Measurements from ENCODE around the gene MYD88.

MYD88 gene

DNA sequence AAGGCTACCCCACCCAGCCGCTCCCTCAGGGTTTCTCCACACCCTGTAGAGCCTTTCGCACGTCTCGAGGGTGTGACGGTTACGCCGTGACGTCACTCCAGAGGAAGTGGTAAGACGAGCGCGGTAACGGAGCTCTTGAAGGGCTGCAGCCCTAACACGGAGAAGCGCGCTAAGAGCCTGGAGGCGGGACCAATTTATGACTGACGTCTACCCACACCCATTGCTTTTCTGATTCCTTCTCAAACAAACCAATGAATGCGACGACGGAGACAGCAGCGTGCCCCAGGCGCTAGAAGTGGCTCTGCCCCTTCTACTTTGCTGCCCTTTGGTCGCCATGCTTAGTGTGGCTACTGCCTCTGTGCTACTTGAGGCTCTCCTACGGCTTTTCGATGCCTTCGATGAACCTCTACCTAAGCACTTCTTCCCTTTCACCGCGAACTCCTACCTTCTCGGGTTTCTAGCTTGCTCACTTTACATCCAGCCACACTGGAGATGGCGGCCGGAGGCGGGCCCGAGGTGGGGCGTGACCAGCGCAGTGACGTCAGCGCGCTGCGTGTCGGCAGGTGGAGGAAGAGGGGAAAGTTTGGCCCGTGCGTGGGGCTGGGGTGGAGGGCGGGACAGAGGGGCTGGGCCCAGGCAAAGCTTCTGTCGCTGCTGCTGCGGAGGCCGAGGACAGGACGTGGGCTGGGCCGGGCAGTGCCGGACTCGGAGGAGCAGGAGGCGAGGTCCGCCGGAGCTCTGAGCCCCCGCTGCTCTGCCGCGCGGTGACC lies 26.7 kb downstream of the MYD88 start, which contains the start of gene OXSR1:
TSS of gene OXSR1 (plus strand) at position 586 of the 770 bp plus-strand sequence. CDS start 340 bp downstream, outside the sequence.
- peak; percentile 99 for DNase-seq (ENCODE audit: low read depth in 2 of 2)

GRCh38 chr3:38165722-38166387 lies 27.4 kb downstream of the MYD88 start:
- DNase-seq (ENCODE audit: low read depth in 2 of 2), result peak in 1 of 2 experiments; percentile 6

DNA sequence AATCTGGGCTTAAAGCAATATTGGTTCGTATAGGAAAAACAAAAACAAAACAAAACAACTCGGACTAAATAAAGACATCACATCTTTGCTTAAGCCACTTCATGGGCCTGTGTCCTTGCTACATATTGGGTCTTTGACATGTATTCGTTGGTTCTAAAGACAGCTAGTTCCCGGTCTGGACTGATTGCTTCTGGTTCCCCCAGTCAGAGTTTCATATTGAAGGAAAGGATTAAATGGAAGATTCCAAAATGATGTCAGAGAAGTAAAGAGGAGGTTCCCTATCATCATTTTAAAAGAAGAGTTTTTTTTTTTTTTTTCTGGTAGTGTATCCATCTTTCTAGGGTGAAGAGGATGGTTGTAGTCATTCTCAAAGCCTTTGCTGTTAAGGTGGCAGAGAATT lies 29.1 kb downstream of the MYD88 start:
- no peak for DNase-seq (ENCODE audit: low read depth in 2 of 2)

DNA sequence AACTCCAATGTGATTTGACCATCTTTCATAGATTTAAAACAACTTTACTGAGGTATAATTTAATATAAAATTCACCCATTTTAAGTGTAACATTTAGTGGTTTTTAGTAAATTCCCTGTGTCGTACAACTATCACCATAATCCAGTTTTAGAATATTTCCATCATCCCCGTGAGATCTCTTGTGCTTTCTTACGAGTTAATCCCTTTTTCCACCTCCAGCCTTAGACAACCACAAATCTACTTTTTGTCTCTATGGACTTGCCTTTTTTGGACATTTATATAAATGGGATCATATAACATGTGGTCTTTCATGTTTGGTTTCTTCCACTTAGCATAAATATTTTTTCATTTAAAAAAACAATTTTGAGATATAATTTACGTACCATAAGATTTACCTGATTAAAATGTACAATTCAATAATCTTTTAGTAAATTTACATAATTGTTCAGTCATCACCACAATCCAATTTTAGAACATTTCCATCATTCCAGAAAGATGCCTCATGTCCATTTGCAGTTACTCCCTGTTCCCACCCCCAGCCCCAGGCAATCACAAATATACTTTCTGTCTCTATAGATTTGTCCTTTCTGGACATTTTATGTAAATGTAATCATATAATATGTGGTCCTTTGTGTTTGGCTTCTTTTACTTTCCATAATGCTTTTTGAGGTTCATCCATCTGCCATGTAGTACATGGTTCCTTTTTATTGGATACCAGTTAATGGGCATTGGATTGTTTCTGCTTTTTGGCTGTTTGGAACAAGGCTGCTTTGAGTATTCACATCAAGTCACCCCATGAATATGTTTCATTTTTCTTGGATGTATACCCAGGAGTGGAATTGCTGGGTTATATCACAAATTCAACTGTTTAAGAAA lies 29.9 kb downstream of the MYD88 start:
- peak; percentile 23 to 28 for DNase-seq (ENCODE audit: low read depth in 2 of 2)

DNA sequence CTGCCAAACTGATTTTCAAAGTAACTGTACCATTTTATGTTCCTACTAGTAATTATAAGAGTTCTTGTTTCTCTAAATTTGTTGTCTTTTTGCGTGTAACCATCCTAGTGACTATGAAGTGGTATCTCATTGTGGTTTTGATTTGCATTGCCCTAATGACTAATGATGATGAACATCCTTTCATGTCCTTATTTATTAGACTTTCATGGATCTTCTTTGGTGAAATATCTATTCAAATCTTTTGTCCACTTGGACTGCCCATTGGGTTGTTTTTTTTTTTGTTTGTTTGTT lies 30.5 kb downstream of the MYD88 start:
- DNase-seq (ENCODE audit: low read depth in 2 of 2), result no peak

DNA sequence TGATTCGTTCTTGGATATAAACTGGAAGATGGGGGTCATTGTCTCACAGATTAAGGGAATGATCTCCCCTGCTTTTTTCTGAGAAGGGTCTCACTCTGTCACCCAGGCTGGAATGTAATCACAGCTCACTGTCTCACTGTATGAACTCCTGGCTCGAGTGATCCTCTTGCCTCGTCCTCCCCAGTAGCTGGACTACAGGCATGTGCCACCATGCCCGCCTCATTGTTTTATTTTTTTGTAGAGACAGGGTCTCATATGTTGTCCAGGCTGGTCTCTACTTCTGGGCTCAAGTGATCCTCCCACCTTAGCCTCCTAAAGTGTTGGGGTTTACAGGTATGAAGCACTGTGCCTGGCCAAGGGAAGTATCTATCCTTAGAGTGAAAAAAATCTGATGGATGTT lies 32.3 kb downstream of the MYD88 start:
- DNase-seq (ENCODE audit: low read depth in 2 of 2), result no peak

GRCh38 chr3:38171622-38172021 lies 33.2 kb downstream of the MYD88 start:
- DNase-seq (ENCODE audit: low read depth in 2 of 2), result no peak

- no peak for DNase-seq (ENCODE audit: low read depth in 2 of 2)
Observed at GRCh38 chr3:38173834-38174418, 35.5 kb downstream of the MYD88 start.

GRCh38 chr3:38177181-38177580 lies 38.7 kb downstream of the MYD88 start:
- DNase-seq (ENCODE audit: low read depth in 2 of 2), result no peak

DNA sequence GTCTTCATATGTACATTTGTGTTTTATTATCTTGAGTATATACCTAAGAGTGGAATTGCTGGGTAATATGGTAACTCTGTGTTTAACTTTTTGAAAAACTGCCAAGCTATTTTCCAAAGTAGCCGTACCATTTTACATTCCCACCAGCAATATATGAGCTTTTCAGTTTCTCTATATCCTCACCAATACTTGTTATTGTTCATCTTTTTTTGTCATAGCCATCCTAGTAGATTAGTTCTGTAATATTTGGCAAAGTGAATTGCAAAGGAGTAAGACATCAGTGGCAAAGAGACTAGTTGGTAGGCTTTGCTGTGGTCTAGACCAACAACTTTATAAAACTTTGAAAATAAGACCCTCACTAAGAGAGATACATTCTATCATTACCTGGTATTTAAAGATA lies 48.3 kb downstream of the MYD88 start:
- DNase-seq (ENCODE audit: low read depth in 2 of 2), result no peak

DNA sequence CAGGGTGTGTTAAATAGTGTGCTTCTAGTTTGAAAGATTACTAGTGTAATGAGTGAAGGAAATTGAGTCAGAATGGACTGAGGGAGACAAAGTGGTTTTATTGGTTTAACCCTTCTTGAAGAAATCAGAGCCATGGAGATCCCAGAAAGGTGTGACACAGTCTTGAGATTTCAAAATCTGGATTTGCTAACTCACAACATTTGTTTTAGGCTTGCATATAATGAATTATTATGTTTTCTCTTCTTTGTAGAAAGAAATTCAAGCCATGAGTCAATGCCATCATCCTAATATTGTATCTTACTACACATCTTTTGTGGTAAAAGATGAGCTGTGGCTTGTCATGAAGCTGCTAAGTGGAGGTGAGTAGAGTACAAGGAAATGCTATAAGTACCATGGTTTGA lies 52.0 kb downstream of the MYD88 start:
- no peak for DNase-seq (ENCODE audit: low read depth in 2 of 2)

Measured in fibroblast of skin of left biceps (primary cell).